DND-41 (cell line): Measurements from ENCODE around the gene CSTB.

Experiments
- CTCF ChIP-seq: IDR thresholded peaks from 2 replicates; pipeline ENCODE4 v1.5.1; 2012; ENCODE audit warnings: borderline replicate concordance, low read length, moderate library complexity, mild to moderate bottlenecking; ENCODE audit not compliant: poor library complexity, severe bottlenecking; ENCODE audit errors: extremely low read depth
- EZH2 ChIP-seq: IDR thresholded peaks from 3 replicates; pipeline ENCODE4 v1.6.1; 2012; ENCODE audit warnings: borderline replicate concordance, low read depth, mild to moderate bottlenecking, moderate library complexity, low read length, inconsistent platforms; ENCODE audit not compliant: severe bottlenecking

GRCh38 chr21:43726686-43727518, 49.2 kb downstream of the CSTB start:
- TF ChIP-seq CTCF (no peak), EZH2 (no peak)
